ENCODE data around the gene DDAH2.

The DDAH2 gene

GRCh38 chr6:31686483-31686882 lies 42.6 kb downstream of the DDAH2 start (continued):
- no peak for TF ChIP-seq TSHZ2 (CRISPR knock-in tag; IDR thresholded peaks at IDR 0.05)

GRCh38 chr6:31683591-31683990 lies 45.5 kb downstream of the DDAH2 start:
- TF ChIP-seq ARNTL (CRISPR knock-in tag; IDR thresholded peaks at IDR 0.05; ENCODE audit: borderline replicate concordance, low read depth) (no peak), CREB5 (CRISPR knock-in tag; IDR thresholded peaks at IDR 0.05; ENCODE audit: low read depth) (no peak), BACH2 (CRISPR knock-in tag; IDR thresholded peaks at IDR 0.05; ENCODE audit: borderline replicate concordance) (no peak), OSR1 (CRISPR knock-in tag; IDR thresholded peaks at IDR 0.05) (no peak), CSRNP3 (CRISPR knock-in tag; IDR thresholded peaks at IDR 0.05) (no peak), PATZ1 (CRISPR knock-in tag; IDR thresholded peaks at IDR 0.05; ENCODE audit: borderline replicate concordance) (no peak), ZC3H10 (CRISPR knock-in tag; IDR thresholded peaks at IDR 0.05) (no peak), PPARA (CRISPR knock-in tag; IDR thresholded peaks at IDR 0.05; ENCODE audit: borderline replicate concordance) (no peak)
- ATAC-seq: no peak

GRCh38 chr6:31681135-31681671 lies 47.9 kb downstream of the DDAH2 start:
- TF ChIP-seq ZC3H10 (CRISPR knock-in tag; IDR thresholded peaks at IDR 0.05) (no peak), ZNF8 (CRISPR knock-in tag; IDR thresholded peaks at IDR 0.05) (no peak), CREB5 (CRISPR knock-in tag; IDR thresholded peaks at IDR 0.05; ENCODE audit: low read depth) (no peak), GLIS3 (CRISPR knock-in tag; IDR thresholded peaks at IDR 0.05) (no peak), CSDC2 (CRISPR knock-in tag; IDR thresholded peaks at IDR 0.05) (no peak), POU6F1 (CRISPR knock-in tag; IDR thresholded peaks at IDR 0.05; ENCODE audit: borderline replicate concordance, low read depth) (no peak), TCF4 (CRISPR knock-in tag; IDR thresholded peaks at IDR 0.05; ENCODE audit: borderline replicate concordance) (no peak), TSHZ2 (CRISPR knock-in tag; IDR thresholded peaks at IDR 0.05) (no peak), ARNTL (CRISPR knock-in tag; IDR thresholded peaks at IDR 0.05; ENCODE audit: borderline replicate concordance, low read depth) (no peak), PATZ1 (CRISPR knock-in tag; IDR thresholded peaks at IDR 0.05; ENCODE audit: borderline replicate concordance) (no peak), TOX (CRISPR knock-in tag; IDR thresholded peaks at IDR 0.05; ENCODE audit: borderline replicate concordance) (no peak), ZNF565 (CRISPR knock-in tag; conservative IDR thresholded peaks at IDR 0.05; ENCODE audit: low read depth) (no peak), BACH2 (CRISPR knock-in tag; IDR thresholded peaks at IDR 0.05; ENCODE audit: borderline replicate concordance) (no peak), ZNF70 (CRISPR knock-in tag; IDR thresholded peaks at IDR 0.05) (no peak), CSRNP3 (CRISPR knock-in tag; IDR thresholded peaks at IDR 0.05) (no peak), OSR1 (CRISPR knock-in tag; IDR thresholded peaks at IDR 0.05) (no peak)
- ATAC-seq: peak; percentile 24
